Esophagus muscularis mucosa (tissue), 4 donors: ENCODE data around the gene ALDH1A2. TPM values are rescaled to one million over a fixed set of nuclear protein-coding genes. Genes with fewer than 3 reads are reported as not detected.

Experiments
- DNase-seq: peaks from one replicate; pipeline ENCODE4 v3.0.0-alpha.2; 2017; ENCODE audit errors: extremely low spot score
- H3K27ac ChIP-seq, 4 donors: fragments of 200-600 bp; sonication (generic); replicated peaks in 1 of 4; 1 replicate in 3 of 4; 2 replicates in 1 of 4; pipeline ENCODE4 v1.5.1; 2016 to 2019; ENCODE audit warnings: mild to moderate bottlenecking in 1 of 4
- H3K27me3 ChIP-seq, 4 donors: fragments of 200-600 bp; sonication (generic); one replicate each; pipeline versions ENCODE4 v1.5.1 to v1.6.0; 2016 to 2019
- H3K36me3 ChIP-seq, 4 donors: fragments of 200-600 bp; sonication (generic); one replicate each; pipeline ENCODE4 v1.5.1; 2016 to 2019
- H3K4me1 ChIP-seq, 4 donors: fragments of 200-600 bp; sonication (generic); one replicate each; pipeline ENCODE4 v1.5.1; 2016 to 2019
- H3K4me3 ChIP-seq, 4 donors: fragments of 200-600 bp; sonication (generic); 1 replicate in 2 of 4; 2 replicates in 2 of 4; pipeline ENCODE4 v1.5.1; 2016 to 2019; ENCODE audit warnings: mild to moderate bottlenecking in 4 of 4, moderate library complexity in 1 of 4
- H3K9me3 ChIP-seq, 4 donors: fragments of 200-600 bp; sonication (generic); 1 replicate in 3 of 4; 2 replicates in 1 of 4; pipeline ENCODE4 v1.5.1; 2016 to 2019
- EP300 ChIP-seq: sonication (generic); formaldehyde crosslinking; IDR thresholded peaks from one replicate; pipeline ENCODE4 v1.6.1; 2017; ENCODE audit warnings: antibody characterized with exemption
- POLR2A ChIP-seq: fragments of 450-650 bp; IDR thresholded peaks from one replicate; pipeline ENCODE4 v1.6.1; 2017; ENCODE audit warnings: antibody characterized with exemption, moderate library complexity, mild to moderate bottlenecking, low read depth
- POLR2AphosphoS5 ChIP-seq, 2 donors: sonication (generic); formaldehyde crosslinking; IDR thresholded peaks; one replicate each; pipeline ENCODE4 v1.6.1; 2017; ENCODE audit warnings: antibody characterized with exemption in 2 of 2
- WGBS: methylation state at CpG from one replicate; pipeline ENCODE4 v1.1.5; 2018; 5-methylcytosine and 5-hydroxymethylcytosine counted together
- intact Hi-C: fragments of 100-400 bp; cut with DNase I; formaldehyde crosslinking; loops from one replicate; pipeline ENCODE4 v1.15.1; 2023
- total RNA-seq, 4 donors: library from RNA; depleted of rRNA; stranded (reverse); fragments of >200 nt; gene quantifications; one replicate each; pipeline versions ENCODE4 v1.1.0 to v1.2.1, GENCODE V29; 2016
- TF ChIP-seq, protein P1 (sequence below), 3 experiments: fragments of 200-600 bp in 2 of 3; fragments of 450-650 bp in 1 of 3; sonication (generic) in 2 of 3; IDR thresholded peaks; one replicate each; pipeline ENCODE4 v1.5.1; 2017 to 2019; ENCODE audit warnings: antibody characterized with exemption in 3 of 3, mild to moderate bottlenecking in 2 of 3, moderate library complexity in 1 of 3

The ALDH1A2 gene
- total RNA-seq, 4 donors from 2014 or later = 13.3 to 41.2 (median 19.8) TPM

DNA sequence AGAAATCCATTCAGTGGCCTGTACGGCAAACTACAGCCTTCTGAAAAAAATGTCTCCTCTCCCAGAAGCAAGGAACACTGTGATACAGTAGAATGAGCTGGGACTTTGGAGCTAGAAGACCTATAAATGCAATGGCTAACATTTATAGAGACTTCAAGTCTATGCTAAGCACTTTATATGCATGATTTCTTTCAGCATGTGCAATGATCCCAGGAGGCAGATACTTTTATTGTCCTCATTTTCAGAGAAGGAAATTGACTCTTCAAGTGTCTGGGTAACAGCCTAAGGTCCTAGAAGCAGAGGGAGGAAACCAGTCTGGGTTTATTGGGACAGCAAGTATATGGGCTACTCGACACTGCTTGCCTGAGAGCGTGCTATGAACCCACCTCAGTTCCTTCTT, 140.9 kb downstream of the ALDH1A2 start:
- Histone ChIP-seq H3K36me3 (no peaks in the 10 kb centered on the region), H3K4me3 (no peak overlapping the region), H3K27me3 (no peaks in the 10 kb centered on the region), H3K4me1 (peaks cover 24 to 44% (median 32%) of the 10 kb centered on the region in 4 donors), H3K27ac (no peak overlapping the region), H3K9me3 (no peaks in the 10 kb centered on the region)
- TF ChIP-seq, protein P1, sequence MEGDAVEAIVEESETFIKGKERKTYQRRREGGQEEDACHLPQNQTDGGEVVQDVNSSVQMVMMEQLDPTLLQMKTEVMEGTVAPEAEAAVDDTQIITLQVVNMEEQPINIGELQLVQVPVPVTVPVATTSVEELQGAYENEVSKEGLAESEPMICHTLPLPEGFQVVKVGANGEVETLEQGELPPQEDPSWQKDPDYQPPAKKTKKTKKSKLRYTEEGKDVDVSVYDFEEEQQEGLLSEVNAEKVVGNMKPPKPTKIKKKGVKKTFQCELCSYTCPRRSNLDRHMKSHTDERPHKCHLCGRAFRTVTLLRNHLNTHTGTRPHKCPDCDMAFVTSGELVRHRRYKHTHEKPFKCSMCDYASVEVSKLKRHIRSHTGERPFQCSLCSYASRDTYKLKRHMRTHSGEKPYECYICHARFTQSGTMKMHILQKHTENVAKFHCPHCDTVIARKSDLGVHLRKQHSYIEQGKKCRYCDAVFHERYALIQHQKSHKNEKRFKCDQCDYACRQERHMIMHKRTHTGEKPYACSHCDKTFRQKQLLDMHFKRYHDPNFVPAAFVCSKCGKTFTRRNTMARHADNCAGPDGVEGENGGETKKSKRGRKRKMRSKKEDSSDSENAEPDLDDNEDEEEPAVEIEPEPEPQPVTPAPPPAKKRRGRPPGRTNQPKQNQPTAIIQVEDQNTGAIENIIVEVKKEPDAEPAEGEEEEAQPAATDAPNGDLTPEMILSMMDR (IDR thresholded peaks at IDR 0.05) = no peak
- TF ChIP-seq EP300 = no peak
- TF ChIP-seq POLR2AphosphoS5 (IDR thresholded peaks at IDR 0.05) = no peak
- no peak for TF ChIP-seq POLR2A
- intact Hi-C loops = no loop called here
- no peak for DNase-seq
- WGBS = 81% methylated on average over 3 of the region's 3 CpGs

DNA sequence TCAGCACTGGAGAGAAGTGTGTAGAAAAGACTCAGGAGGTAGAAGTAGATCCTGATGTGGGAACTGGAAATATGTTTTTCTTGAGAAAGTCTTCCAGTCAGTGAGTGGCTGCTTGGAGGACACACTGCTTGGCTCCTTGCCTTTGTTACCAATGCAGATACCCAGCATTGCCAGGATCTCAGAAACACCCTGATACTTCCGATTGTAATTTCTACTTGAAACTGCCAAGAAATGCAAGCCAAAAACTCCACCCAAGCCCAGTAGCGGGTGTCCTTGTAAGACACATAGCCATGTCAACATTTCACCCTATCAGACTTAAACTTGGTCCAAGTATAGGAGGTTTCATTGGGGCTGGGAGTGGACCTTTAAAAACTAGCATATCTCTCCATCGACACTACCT, 141.8 kb downstream of the ALDH1A2 start:
- no peaks in the 10 kb centered on the region for H3K27me3 ChIP-seq
- no peaks in the 10 kb centered on the region for H3K36me3 ChIP-seq
- intact Hi-C loops = no loop called here
- no peak for DNase-seq
- H3K4me1 ChIP-seq = peaks cover 24 to 44% (median 32%) of the 10 kb centered on the region in 4 donors
- no peaks in the 10 kb centered on the region for H3K9me3 ChIP-seq
- H3K27ac ChIP-seq = peak overlapping the region; percentile 36 to 58 (median 50)
- 41% methylated on average over 3 of the region's 3 CpGs for WGBS
- no peak for TF ChIP-seq EP300
- TF ChIP-seq, protein P1 (IDR thresholded peaks at IDR 0.05) = no peak
- TF ChIP-seq POLR2A = no peak
- no peak for TF ChIP-seq POLR2AphosphoS5 (IDR thresholded peaks at IDR 0.05)
- H3K4me3 ChIP-seq = no peak overlapping the region

- H3K36me3 ChIP-seq = no peaks in the 10 kb centered on the region
- peaks cover 0 to 1% (median 0%) of the 10 kb centered on the region in 4 donors for H3K27me3 ChIP-seq
- peaks cover 24 to 44% (median 32%) of the 10 kb centered on the region in 4 donors for H3K4me1 ChIP-seq
- TF ChIP-seq POLR2A (no peak), EP300 (no peak)
- TF ChIP-seq, protein P1 (IDR thresholded peaks at IDR 0.05) = no peak
- no peaks in the 10 kb centered on the region for H3K9me3 ChIP-seq
- no peak for DNase-seq
- H3K4me3 ChIP-seq = no peak overlapping the region
- peak overlapping the region; percentile 36 to 58 (median 50) for H3K27ac ChIP-seq
- intact Hi-C loops = no loop called here
- WGBS = 6% methylated on average over 1 of the region's 1 CpG
Observed at GRCh38 chr15:57923306-57923705, 142.2 kb downstream of the ALDH1A2 start.

DNA sequence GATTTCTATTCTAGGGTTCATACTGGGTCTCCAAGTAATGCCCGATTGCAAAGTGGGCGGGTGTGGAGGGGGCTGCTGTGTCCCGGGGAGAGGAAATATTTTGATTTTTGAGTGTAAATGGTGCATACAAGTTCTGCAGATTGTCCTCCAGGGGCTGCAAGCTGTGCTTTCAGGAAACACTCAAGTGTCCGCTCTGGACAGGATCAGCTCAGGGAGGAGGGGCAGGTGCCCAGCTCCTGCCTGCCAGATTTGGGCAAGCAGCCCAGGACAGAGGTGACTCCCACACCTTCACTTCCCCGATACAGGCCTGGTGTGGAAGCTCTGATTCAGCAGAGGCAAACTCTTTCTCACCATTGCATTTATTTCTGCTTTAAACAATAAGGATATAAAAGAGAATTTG, 142.7 kb downstream of the ALDH1A2 start:
- intact Hi-C loops = no loop called here
- no peaks in the 10 kb centered on the region for H3K9me3 ChIP-seq
- H3K4me1 ChIP-seq = peaks cover 24 to 44% (median 32%) of the 10 kb centered on the region in 4 donors
- H3K27ac ChIP-seq = peak overlapping the region; percentile 30 to 58 (median 44)
- DNase-seq = no peak
- H3K27me3 ChIP-seq = peaks cover 0 to 6% (median 0%) of the 10 kb centered on the region in 4 donors
- TF ChIP-seq POLR2A (no peak), POLR2AphosphoS5 (IDR thresholded peaks at IDR 0.05) (peak in 1 of 2 donors; percentile 45), EP300 (no peak)
- TF ChIP-seq, protein P1 (IDR thresholded peaks at IDR 0.05) = no peak
- no peak overlapping the region for H3K4me3 ChIP-seq
- WGBS = 50% methylated on average over 5 of the region's 5 CpGs
- no peaks in the 10 kb centered on the region for H3K36me3 ChIP-seq

GRCh38 chr15:57921371-57921770, 144.1 kb downstream of the ALDH1A2 start:
- H3K36me3 ChIP-seq = no peaks in the 10 kb centered on the region
- 75% methylated on average over 2 of the region's 2 CpGs for WGBS
- TF ChIP-seq POLR2AphosphoS5 (IDR thresholded peaks at IDR 0.05) = no peak
- no peak for TF ChIP-seq EP300
- no peak for TF ChIP-seq POLR2A
- TF ChIP-seq, protein P1 (IDR thresholded peaks at IDR 0.05) = no peak
- H3K27me3 ChIP-seq = peaks cover 0 to 17% (median 0%) of the 10 kb centered on the region in 4 donors
- no peak for DNase-seq
- H3K4me3 ChIP-seq = no peak overlapping the region
- no peak overlapping the region for H3K27ac ChIP-seq
- peaks cover 24 to 44% (median 32%) of the 10 kb centered on the region in 4 donors for H3K4me1 ChIP-seq
- intact Hi-C loops = no loop called here
- no peaks in the 10 kb centered on the region for H3K9me3 ChIP-seq
